Right lobe of liver (tissue), 4 donors: ENCODE measurements around the gene MAMLD1.

Experiments used
- CTCF ChIP-seq, 4 donors: fragments of 200-600 bp in 3 of 4; fragments of 450-650 bp in 1 of 4; IDR thresholded peaks; one replicate each; pipeline versions ENCODE4 v1.5.1 to v1.8.0; 2016 to 2022; ENCODE audit warnings: antibody characterized with exemption in 4 of 4, mild to moderate bottlenecking in 2 of 4
- POLR2A ChIP-seq: fragments of 450-650 bp; IDR thresholded peaks from one replicate; pipeline ENCODE4 v1.6.1; 2017; ENCODE audit warnings: antibody characterized with exemption, mild to moderate bottlenecking
- donor health status: DM: no; HTN: no; CAD: no.
- donor health status: DM: no; HTN: no; CAD: no.
- donor health status: DM: no; HTN: yes; CAD: no.

DNA sequence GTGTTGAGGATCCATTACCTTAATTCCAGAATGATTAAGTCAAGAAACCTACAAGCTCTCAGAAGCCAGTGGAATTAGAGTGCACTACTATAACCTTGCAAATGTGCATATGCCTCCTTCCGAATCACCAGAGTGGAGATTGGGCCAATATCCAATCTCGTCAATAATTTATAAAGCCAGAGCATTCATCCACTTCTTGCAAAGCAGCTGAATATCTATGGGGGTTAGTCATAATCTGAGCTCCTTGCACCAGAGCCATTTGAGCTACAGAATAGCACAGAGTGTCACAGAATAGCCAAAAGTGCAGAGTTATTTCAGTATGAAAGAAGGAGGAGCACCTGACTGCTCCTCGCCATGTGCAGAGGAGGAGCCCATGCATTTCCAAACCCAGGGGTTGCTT lies 136.1 kb downstream of the MAMLD1 start:
- TF ChIP-seq CTCF (IDR thresholded peaks at IDR 0.05) (no peak), POLR2A (no peak)
